NCI-H2107 (cell line): ENCODE data around the gene SEMA5A.
A peak's percentile ranks its signal among the peaks of the same experiment; 100 is the strongest.

Experiments used
- DNase-seq: peaks from one replicate; lab custom pipeline; 2025; lab: John Stamatoyannopoulos, UW

SEMA5A gene

DNA sequence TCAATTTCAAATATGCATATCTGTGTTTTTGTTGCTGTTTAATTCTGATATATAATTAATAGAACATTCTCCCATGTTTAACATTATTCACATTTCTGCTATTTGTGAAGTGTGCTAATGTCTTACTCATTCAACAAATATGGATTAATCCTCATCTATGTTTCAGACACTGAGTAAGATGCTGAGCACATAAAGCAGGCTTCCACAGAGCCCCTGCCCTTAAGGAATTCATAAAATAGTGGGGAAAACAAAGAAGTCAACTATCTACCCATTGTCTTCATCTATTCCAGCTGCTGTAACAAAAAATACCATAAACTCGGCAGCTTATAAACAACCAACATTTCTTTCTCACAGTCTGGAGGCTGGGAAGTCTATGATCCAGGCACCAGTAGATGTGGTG, 333.3 kb downstream of the SEMA5A start:
- no peak for DNase-seq

DNA sequence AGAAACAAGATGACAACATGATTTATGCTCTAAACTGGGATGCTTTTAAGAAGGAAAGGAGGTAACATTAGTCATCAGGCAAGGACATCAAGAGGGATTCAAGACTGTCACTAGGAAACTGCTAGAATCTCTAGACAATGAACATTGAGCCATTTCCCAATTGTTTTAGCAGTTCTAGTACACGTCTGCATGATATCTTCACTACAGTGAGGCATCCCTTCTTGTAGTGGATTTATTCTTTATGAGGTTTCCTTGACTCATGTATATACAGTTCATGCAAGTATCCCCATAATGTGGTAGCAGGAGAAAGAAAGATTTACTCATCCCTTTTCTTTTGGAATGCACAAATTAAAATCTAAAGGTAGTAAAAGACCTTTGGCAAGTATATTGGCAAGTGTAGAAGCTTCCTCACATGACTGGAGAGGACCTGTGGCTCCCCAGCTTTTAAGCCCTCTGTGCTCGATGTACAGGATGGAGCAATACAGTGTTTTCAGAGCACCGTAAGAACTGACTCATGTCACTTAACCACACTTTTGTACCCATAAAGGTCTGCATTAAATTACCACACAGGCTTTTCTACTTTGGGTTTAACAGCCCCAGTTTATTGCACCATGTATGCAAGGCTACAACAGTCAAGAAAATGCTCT, 335.9 kb downstream of the SEMA5A start:
- DNase-seq, result no peak

DNA sequence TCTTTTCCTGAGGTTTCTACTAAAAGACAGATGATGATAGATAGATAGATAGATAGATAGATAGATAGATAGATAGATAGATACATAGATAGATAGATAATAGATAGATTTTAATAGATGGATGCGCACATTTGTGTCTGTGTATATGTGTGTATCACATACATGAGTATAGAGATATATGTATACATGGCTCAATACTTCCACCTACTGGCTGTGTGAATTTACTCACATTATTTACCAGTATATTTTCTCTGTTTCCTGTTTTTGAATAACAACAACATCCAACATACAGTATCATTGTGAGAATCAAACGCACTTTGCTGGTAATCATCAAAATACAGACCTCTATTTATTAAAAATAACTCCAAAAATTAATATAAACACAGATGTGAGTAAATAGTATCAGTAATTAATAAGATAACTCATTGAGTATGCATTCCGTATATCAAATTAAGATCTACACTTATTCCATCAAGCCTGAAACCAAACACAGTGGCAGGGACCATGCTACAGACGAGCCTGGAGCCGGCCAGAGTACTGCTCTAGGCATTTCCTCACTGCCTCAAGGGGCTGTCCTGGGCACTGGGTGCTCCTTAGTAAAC, 338.0 kb downstream of the SEMA5A start:
- peak; percentile 33 for DNase-seq

DNA sequence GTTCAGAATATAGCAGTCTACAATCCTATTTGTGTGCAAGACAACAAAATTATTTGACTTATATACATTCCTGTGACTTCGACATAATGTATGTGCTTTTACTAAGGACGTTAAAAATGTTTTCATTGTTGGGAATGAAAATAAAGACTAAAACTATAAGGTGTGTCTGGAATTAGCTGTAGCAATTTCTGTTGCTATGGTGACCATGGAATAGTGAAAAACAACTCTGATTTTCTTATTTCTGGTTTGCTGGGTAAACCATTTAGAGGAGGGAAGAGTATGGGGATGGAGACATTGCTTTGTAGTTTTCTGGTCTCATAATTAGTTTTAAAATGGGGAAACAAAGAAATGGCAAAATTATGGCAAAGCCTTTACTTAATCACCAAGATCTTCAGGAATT, 343.2 kb downstream of the SEMA5A start:
- DNase-seq, result no peak

DNA sequence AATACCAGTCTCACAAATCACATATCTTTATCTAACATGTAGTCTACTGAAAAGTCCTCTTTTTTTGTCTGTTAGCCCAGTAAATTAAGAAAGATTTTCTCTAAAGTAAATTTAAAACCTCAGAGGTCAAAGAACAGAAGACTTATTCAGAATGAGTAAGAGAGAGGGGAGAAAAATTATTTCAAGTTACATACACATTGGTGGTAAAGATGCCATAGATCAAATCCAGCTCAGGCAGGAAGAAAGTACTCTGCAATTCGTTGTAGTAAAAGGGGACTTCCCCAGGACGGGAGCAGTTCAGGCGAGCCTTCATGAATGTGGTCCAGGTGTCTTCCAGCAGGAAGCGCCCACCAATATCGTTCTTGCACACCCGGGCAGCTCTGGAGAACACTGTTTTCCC, 344.1 kb downstream of the SEMA5A start:
- no peak for DNase-seq

DNA sequence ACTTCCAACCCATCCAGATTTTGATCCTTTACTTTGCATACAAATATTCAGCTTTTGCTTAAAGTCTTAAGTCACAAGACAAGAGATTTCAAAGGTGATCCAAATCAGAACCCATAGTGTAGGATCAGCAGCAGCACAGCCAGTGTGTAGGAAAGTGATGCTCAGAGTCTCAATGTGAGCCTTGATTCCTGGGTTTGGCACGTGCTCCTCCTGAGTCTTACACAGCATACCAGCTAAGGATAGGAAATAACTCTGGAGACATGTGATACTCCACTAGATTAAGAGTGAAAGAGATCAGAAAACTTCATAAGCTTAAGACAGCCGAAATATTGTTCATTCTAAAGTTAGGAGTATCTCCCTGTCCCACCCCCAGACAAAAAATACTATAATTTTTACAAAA, 344.9 kb downstream of the SEMA5A start:
- no peak for DNase-seq

DNA sequence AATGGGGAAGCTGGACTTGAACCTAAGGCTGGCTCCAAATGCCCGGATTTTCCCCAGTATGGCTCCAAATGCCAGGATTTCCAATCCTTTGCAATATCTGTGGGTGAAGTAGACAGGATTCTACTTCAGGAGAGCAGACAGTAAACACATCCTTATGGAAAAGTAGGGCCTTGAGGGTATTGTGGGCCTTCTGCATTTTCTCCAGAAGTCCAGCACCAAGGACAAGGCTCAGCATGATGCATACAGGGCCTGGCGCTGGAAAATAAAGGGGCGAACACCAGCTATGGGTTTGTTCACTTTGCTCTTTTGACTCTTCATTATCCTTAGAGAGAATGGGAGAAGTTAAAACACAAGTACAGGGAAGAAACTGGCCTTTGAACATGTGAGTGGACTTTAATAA, 347.5 kb downstream of the SEMA5A start:
- DNase-seq, result no peak

DNA sequence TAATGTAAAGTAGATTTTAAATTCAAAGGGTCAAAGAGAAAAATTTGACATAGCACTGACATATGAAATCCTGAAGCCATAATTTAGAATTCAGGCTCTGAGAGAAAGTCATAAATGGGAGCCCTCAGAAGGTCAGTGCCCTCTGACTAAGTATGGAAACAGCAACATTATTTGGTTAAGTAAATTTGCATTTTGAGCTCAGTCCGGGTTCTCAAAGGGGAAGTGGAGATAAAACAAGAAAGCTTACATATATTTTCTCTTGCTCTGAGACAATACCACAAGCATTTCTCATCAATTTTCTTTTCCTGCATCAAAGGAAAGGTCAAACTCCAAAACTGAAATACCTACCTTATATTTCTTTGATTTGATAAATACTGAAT, 348.0 kb downstream of the SEMA5A start:
- DNase-seq, result no peak

DNA sequence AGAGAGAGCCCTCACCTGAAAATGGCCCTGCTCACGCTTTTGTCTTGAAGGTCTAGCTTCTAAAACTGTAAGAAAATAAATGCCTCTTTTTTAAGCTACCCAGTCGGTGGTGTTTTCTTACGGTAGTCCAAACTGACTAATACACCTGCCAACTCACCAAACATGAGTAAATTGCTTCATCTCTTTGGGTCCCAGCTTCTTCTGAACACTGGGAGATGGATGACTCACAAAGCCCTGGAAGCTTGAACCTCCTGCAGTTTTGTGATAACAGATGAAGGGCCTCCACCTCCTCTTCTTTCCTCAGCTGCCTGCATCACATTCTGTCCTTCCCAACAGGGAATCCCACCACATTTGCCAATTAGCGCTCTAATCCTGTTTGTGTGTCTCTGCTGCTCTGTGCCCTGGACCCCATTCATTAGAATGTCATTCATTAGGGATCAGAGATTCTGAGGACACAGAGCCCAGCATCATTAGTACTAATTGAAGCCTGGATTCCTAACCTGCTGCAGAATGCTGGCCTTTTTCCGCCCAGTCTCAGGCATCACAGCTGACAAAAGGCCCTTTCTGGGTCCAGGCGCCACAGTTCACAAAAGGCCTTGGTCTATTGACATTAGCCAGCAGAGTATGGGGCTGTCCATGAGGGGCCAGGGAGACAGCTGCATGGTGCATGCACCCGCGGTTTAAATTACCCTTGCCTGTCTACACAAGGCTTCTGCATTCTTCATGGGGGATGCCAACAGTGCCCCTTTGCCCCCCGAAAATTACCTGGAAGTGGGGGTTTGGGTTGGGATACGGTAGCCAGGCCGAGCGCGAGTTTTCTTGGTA, 349.3 kb downstream of the SEMA5A start:
- no peak for DNase-seq

DNA sequence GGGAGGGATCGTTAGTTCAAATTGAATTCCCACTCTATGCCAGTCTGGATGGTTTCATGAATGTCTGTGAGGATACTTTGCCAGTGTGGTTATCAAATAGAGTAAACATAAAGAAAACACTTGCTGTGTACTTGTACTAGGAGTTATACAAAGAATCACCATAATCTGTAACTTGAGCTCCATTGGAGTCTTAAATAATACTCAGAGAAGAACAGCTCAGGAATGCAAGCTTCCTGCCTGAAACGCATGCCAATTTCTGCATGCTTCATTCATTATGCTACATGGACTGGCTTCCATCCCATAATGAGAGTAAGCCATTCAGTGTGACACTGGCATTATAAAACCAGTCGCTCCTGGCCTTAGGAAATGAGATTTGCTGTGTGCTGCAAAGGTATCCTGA, 351.4 kb downstream of the SEMA5A start:
- no peak for DNase-seq

DNA sequence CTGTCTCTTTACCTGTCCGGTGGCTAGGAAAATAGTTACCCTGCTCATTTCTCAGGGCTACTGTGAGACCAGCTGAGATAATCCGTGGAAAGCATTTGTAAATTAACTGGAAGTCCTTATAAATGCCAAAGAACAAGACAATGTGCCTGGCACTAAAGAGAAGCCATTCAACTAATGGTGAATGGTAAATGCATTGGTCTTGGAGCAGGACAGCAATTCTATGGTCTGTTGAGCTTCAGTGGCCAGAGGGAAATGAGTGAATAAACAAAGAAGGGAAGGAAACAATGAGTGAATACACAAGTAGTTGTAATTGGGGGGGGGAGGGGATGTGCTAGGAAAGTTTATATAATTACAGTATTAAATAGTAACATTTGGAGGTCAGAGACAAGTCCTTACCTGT, 353.6 kb downstream of the SEMA5A start:
- DNase-seq, result no peak

DNA sequence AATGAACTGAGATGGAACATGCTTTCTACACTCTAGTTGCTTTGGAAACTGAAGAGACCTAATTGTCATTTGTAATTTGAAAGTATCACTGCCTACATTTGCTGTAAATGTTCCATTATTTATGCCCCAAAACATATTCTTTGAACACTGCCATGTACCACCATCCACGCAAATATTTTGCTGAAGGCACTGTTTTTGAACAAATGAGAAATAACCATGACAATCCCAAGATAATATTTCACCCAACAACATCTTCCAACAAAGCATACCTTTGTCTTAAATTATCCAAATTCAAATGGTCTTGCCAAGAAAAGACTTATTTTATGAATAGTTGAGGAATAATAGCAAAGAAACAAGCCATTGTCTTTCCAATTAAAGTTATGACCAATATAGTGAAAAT, 356.2 kb downstream of the SEMA5A start:
- DNase-seq, result no peak

DNA sequence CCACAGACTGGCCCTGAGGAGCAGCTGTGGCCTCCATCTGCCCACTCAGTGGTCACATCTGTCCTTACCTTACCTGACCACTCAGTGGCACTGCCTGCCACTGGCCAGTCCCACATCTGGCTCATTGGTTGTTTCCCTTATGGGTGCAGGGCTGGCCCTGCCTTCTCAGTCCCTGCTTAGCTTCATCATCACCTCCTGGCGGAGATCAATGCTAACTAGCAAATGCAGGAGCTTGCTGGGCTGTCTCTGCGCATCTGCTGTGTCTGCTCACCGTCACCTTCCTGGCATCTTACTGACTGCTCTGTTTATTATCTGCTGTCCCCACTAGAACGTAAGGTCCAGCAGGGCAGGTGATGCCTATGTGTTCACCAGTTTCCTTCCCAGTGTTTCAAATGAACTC, 356.9 kb downstream of the SEMA5A start:
- DNase-seq, result no peak

DNA sequence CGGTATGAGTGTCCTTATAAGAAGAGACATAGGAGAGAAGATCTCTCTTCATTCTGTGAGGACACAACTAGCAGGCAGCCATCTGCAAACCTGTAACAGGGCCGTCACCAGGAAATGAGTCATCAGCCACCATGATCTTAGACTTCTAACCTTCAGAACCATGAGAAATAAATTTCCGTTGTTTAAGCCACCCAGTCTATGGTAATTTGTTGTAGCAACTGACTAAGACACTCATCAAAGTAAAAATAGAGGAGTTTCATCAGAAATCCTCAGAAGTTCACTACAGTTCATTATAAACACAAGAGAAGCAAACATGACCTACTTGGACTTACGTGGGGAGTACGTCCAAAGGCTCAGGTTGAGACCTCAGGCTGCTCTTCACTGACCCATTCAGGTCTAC, 357.7 kb downstream of the SEMA5A start:
- no peak for DNase-seq

DNA sequence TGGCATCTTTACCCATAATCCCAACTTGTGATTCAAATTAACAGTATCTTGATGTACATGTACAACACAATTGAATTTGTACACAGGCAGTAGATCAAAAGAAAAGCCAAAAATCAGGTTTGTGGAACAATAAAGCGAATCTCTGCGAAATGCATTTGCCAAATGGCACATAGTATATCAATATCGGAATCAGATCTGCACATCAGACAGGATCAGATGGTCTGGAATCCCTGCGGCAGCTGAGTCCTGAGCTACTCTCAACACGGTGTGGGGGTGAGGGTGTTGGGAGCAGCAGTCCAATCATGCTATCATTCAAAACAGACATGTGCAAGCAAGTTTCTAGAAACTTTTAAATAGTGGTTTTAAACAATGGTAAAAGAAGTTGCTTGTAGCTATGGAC, 358.3 kb downstream of the SEMA5A start:
- no peak for DNase-seq

DNA sequence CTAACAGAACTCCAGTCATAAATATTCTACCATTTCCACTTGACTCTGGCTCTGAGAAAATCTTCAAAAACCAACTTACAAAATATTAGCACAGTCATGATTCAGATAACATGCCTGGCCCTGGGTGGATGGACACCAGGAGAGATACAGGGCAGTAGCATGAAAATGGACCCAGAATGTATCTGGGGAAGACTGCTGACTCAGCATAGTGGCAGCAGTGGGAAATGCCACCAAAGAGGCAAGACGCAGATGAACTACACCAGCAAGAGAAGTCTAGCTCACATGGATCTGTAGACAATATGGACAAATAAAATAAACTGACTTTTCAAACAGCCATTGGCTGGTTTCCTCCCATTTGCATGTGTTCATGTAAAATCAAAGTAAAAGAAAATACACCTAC, 359.8 kb downstream of the SEMA5A start:
- DNase-seq, result no peak

DNA sequence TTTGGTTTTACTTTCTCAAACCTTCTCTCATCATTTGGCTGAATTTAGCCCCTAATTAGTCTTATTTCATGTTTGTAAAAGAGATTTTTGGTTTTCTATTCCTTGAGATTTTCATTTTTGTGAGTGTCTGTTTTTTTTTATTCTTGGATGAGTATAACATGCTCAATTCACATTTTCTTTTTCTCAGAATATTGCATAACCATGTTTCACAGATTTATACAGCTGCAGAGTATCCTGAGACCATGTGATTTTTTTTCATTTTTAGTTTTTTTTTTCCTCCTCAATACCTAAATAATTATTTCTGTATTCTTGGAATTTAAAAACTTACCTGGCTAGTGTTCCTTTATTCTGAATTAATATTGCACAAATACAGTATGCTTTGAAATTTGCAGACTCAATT, 361.9 kb downstream of the SEMA5A start:
- DNase-seq, result no peak

DNA sequence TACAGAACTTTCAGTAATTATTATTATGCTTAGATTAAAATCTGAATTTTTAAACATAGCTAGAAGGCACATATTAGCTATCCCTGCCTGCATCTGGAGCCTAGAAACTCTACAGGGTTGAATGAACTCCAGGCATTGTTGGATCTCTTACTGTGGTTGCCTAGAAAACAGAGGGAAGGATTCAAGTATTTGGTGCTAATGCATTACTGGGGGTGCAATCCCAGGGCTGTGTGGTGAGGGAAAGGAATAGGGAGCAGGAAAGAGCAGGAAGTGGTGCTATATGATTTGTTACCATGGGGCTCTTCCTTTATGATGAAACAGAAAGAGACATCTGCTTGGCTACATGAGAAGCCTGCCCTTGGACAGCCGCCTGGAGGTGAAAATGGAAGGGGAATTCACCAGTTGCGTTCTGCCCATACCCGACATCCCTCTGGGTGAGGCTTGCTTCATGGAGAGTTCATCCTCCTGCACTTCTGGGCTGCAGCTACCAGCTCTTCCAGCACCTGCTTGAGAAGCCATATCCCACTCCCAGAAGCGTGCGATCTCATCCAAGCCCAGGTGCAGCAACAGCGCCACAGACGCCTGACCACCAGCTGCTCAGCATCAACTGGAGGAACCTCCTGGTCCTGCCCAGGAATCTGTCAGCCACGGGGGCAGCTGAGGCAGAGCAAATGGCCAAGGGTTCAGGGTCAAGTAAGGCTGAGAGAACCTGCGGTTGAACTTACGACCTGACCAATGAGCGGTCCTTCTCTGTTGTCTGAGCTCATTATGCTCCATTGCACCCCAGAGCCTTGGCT, 362.8 kb downstream of the SEMA5A start:
- no peak for DNase-seq

DNA sequence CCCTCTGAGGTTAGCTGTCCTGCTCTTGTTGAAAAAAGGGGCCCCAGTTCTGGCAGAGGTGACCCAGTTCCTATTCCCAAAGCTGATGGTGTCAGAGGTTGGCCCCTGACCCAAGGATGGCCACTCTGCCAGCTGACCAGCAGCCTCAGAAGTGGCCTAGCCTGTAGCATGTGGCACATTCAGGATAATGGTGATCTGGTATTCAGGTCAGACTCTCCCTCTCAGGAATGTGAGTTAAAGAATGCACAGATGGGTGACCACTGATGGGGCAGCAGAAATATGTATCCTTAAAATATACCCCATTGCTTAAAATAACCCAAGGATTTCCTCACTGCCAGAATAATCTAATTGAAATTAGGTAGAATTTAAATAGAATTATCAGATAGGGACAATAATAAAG, 369.2 kb downstream of the SEMA5A start:
- DNase-seq, result no peak

DNA sequence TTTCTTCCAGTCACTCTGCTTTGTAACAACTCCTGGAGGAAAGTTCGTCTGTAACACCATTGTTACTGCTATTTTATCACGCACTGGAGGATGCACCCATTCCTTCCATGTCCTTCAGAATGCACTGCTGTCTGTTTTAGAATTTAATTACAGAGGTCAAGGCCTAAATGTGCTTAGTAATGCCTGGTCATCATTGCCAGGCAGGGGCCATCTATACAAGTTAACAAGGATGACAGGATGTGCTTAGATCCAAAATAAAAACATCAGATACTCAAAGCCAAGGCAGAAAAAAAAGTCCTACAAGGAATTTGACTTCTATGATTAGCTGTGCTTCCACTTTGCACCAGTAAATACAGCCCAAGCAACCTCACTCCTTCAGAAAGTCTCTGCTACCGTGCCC, 371.4 kb downstream of the SEMA5A start:
- no peak for DNase-seq

DNA sequence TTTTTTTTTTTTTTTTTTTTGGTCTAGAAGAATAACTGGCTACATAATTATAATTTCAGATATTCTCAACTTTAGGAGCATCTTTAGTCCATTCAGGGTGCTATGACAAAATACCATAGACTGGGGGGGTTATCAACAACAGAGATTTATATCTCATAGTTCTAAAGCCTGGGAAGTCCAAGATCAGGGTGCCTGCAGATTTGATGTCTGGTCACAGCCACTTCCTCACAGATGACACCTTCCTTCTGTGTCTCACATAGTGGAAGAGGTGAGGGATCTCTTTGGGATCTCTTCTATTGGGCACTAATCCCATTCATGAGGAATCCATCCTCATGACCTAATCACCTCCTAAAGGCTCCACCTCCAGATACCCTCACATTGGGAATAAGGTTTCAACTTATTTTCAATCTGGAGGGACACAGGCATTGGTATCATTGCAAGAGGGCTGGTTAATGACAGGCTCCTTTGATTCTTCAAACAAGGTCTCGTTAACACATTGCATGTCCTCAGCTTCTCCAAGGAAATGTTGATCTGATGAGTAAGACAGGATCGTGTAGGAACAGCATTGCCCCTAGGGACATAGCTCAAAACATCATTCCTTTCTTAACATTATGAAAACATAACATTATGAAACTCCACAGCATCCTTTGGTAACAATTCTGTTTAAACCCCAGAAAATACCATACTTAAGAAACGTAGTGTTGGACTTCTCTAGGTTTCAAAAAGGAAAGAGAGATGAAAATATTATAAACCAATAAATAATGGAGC, 372.4 kb downstream of the SEMA5A start:
- no peak for DNase-seq

DNA sequence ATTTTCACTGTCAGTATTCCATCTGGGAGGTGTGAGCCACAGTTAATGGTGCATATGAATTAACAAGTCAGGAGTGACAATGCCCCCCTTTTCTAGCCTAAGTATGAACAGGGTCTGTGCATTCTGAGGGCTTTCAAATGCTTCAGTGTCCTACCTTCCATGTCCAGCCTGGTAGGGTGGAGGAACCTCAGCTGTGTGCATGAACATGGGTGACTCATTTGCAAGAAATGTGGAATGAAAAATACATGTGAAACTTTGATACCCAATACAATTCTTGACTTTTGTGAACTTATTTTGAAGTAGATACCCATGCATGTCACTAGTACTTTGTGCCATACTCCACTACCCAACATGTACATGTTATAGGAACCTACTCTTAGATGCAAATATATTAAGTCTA, 375.8 kb downstream of the SEMA5A start:
- no peak for DNase-seq
